ENCODE data around the gene CYS1. TPM values are rescaled to one million over a fixed set of nuclear protein-coding genes. Genes with fewer than 3 reads are reported as not detected.
A peak's percentile ranks its signal among the peaks of the same experiment; 100 is the strongest.

Gene CYS1, protein sequence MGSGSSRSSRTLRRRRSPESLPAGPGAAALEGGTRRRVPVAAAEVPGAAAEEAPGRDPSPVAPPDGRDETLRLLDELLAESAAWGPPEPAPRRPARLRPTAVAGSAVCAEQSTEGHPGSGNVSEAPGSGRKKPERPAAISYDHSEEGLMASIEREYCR
- total RNA-seq = 0.24 and 0.63 TPM in 2 replicates

DNA sequence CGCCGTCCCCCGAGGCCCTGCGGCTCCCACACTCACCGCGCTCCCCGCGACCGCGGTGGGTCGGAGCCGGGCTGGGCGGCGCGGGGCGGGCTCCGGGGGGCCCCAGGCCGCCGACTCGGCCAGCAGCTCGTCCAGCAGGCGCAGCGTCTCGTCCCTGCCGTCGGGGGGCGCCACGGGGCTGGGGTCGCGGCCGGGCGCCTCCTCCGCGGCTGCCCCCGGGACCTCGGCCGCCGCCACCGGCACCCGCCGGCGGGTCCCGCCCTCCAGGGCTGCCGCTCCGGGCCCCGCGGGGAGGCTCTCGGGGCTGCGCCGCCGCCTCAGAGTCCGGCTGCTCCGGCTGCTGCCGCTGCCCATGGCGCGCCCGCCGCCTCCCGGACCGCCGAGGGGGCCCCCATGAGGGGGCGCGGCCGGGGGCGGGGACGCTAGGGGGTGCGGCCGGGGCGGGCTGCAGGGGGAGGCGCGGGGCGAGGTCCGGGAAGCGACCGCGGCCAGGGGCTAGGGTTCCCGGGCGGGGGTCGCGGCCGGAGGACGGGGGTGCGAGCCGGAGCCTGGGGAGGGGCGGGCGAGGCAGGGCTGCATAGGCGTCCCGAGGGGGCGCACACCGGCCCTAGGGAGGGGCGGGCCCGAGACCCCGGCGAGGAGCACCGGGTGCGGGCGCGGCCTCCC lies at the start of gene CYS1:
TSS of gene CYS1 (minus strand) at position 542 of the 666 bp plus-strand sequence. CDS start at position 354, 188 bp downstream.
- peak; percentile 78 for DNase-seq
- Mint-ChIP-seq H3K36me3 (ENCODE audit: low read depth) (no peaks in the 10 kb centered on the region), H3K4me1 (peaks cover 30% of the 10 kb centered on the region), H3K4me3 (peak within 1 kb of the TSS; percentile 81), H3K27ac (peak within 1 kb of the TSS; percentile 75), H3K9me3 (no peaks in the 10 kb centered on the region), H3K27me3 (peaks cover 73% of the 10 kb centered on the region)
- intact Hi-C loops (cut with micrococcal nuclease) = loop anchor here (2.0 to 5.0 kb wide), 3 partner anchors 41 to 523 kb away; partner anchors contain the start of genes ADAM17 and ODC1

DNA sequence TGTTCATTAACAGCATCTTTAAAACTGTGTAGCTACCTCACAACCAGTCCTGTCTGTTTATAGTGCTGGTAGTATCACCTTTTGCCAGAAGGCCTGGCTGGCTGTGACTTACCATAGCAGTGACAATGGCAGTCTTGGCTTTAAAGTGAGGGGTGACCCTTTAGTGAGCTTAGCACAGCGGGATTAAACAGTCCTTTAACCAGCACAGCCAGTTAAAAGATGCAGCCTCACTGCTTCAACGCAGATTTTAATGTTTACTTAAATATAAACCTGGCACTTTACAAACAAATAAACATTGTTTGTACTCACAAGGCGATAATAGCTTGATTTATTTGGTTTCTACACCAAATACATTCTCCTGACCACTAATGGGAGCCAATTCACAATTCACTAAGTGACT lies 49.3 kb upstream of the CYS1 start:
- intact Hi-C loops (cut with micrococcal nuclease) = no loop called here
- no peak overlapping the region for H3K4me3 Mint-ChIP-seq
- peaks cover 60% of the 10 kb centered on the region for H3K4me1 Mint-ChIP-seq

DNA sequence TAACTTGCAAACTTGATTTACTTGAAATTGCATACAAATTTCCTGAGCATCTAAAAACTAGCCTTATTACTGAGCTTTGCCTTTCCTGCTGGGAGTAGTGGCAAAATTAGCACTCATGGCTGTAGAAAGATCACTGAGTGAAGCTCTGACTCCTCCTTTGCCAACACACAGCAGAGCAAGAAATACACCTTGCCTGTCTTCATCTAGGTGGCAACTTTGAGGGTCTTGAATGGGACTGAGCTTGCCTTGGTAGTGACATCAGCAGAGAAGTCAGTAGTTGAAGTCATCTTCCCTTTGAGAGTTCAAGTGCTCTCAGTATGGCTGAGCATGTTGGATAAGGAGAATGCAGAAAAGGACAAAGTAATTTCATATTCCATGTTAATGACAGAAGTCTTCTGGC lies 48.2 kb upstream of the CYS1 start:
- intact Hi-C loops (cut with micrococcal nuclease) = no loop called here
- H3K36me3 Mint-ChIP-seq (ENCODE audit: low read depth) = peaks cover 84% of the 10 kb centered on the region
- no peak for DNase-seq
- H3K27me3 Mint-ChIP-seq = no peaks in the 10 kb centered on the region
- peak overlapping the region; percentile 69 for H3K27ac Mint-ChIP-seq
- no peaks in the 10 kb centered on the region for H3K9me3 Mint-ChIP-seq
- peak overlapping the region; percentile 66 for H3K4me3 Mint-ChIP-seq
- H3K4me1 Mint-ChIP-seq = peaks cover 62% of the 10 kb centered on the region

More for the DNA sequence above, 49.3 kb upstream of the CYS1 start:
- DNase-seq = no peak
- no peaks in the 10 kb centered on the region for H3K27me3 Mint-ChIP-seq
- no peaks in the 10 kb centered on the region for H3K9me3 Mint-ChIP-seq
- H3K27ac Mint-ChIP-seq = peak overlapping the region; percentile 69
- H3K36me3 Mint-ChIP-seq (ENCODE audit: low read depth) = peaks cover 75% of the 10 kb centered on the region

DNA sequence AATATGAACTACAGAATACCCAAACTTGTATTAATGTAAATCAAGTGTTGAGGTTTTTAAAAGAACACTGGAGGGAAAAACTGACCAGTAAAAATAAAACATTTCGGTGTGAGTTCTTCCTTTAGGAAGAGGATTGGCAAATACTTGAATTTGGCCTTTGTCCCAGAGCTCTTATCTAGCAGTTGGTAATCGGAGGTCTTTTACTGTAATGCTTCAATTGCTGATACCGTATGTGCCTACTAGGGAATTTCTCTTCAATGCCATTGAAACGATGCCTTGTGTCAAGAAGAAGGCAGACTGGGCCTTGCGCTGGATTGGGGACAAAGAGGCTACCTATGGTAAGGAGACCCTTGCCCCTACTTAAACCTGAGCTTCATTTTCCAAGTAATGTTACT lies 46.4 kb upstream of the CYS1 start:
- H3K27me3 Mint-ChIP-seq = no peaks in the 10 kb centered on the region
- no peaks in the 10 kb centered on the region for H3K9me3 Mint-ChIP-seq
- peaks cover 55% of the 10 kb centered on the region for H3K4me1 Mint-ChIP-seq
- H3K4me3 Mint-ChIP-seq = peak overlapping the region; percentile 50
- DNase-seq = no peak
- peaks cover 73% of the 10 kb centered on the region for H3K36me3 Mint-ChIP-seq (ENCODE audit: low read depth)
- H3K27ac Mint-ChIP-seq = peak overlapping the region; percentile 39
- intact Hi-C loops (cut with micrococcal nuclease) = no loop called here

DNA sequence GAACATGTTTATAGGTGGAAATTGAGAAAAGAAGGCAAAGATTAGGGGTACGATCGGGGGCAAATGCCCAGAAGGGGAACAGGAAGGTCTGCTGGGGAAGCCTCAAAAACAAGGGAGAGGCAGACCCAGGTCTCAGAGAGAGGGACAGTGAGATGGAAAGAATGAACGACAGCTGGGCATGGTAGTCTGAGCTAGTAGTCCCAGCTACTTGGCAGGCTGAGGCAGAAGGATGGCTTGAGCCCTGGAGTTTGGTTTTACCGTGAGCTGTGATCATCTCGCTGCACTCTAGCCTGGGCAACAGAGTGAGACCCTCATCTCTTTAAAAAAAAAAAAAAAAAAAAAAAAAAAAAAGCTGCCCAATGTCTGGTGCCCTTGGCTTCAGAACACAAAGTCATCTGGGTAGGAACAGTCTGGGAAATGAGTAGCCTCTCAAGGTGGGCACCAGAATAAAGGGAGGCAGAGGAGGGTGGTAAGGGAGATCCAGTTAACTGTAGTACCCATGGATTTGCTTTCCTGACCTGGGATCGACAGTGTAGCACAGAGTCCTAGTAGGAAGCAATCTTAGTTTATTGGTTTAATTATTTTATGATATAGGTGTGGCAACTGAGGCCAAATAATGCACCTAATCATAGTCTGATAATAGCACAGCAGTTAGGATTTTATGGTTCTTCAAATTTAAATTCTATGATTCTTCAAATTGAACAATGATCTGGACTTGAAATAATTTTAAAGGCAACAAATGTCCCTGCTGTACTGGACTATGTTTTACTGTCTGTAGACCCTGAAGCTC lies 45.8 kb upstream of the CYS1 start:
- H3K27ac Mint-ChIP-seq = peak overlapping the region; percentile 97
- intact Hi-C loops (cut with micrococcal nuclease) = no loop called here

DNA sequence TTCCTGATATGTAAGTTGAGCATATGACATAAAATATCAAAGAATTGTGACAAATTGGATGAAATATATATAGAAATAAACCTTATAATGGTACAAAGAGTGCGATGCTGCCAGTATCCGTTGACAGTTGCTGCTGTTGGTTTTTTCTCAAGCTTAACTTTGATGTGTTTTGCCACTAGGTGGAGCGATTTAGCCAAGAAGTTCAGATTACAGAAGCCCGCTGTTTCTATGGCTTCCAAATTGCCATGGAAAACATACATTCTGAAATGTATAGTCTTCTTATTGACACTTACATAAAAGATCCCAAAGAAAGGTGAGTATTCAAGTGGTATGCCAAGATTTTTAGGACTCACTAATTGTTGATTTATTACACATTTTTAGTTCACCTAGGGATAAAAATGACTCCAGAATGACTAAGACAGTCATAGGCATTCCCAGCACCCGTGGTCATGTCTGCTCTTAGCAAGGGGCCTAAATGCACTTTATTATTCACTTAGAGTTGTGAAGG lies 44.4 kb upstream of the CYS1 start:
- Mint-ChIP-seq H3K4me3 (peak overlapping the region; percentile 94), H3K27me3 (no peaks in the 10 kb centered on the region), H3K9me3 (no peaks in the 10 kb centered on the region), H3K4me1 (peaks cover 56% of the 10 kb centered on the region), H3K27ac (peak overlapping the region; percentile 97), H3K36me3 (ENCODE audit: low read depth) (peaks cover 70% of the 10 kb centered on the region)
- DNase-seq = peak; percentile 90
- intact Hi-C loops (cut with micrococcal nuclease) = loop anchor here (1.0 to 5.0 kb wide), 7 partner anchors 179 to 702 kb away; partner anchors contain the start of genes ADAM17, CPSF3 and ITGB1BP1

More for the DNA sequence above, 45.8 kb upstream of the CYS1 start:
- peaks cover 58% of the 10 kb centered on the region for H3K4me1 Mint-ChIP-seq
- H3K4me3 Mint-ChIP-seq = peak overlapping the region; percentile 94
- no peaks in the 10 kb centered on the region for H3K9me3 Mint-ChIP-seq
- DNase-seq = no peak
- H3K36me3 Mint-ChIP-seq (ENCODE audit: low read depth) = peaks cover 74% of the 10 kb centered on the region
- H3K27me3 Mint-ChIP-seq = no peaks in the 10 kb centered on the region

DNA sequence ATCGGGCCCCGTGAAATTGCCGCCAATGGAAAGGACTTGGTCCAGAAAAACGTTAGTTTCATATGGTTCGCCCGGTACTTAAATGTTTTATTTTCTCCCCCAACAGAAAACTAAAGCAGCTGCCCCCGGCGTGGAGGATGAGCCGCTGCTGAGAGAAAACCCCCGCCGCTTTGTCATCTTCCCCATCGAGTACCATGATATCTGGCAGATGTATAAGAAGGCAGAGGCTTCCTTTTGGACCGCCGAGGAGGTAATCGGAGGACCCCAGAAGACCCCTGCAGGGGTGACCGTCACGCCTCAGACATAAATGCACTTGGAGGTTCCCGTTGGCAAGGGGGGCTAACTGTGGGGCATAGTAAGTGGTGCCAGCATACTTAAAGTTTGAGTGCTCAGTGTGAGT lies 43.1 kb upstream of the CYS1 start:
- Mint-ChIP-seq H3K9me3 (no peaks in the 10 kb centered on the region), H3K4me1 (peaks cover 55% of the 10 kb centered on the region), H3K27me3 (no peaks in the 10 kb centered on the region), H3K36me3 (ENCODE audit: low read depth) (peaks cover 60% of the 10 kb centered on the region), H3K27ac (peak overlapping the region; percentile 97), H3K4me3 (peak overlapping the region; percentile 94)
- DNase-seq = peak; percentile 75
- intact Hi-C loops (cut with micrococcal nuclease) = loop anchor here (2.0 to 5.0 kb wide), 4 partner anchors 322 to 701 kb away; partner anchors contain the start of genes ADAM17, CPSF3 and ITGB1BP1

DNA sequence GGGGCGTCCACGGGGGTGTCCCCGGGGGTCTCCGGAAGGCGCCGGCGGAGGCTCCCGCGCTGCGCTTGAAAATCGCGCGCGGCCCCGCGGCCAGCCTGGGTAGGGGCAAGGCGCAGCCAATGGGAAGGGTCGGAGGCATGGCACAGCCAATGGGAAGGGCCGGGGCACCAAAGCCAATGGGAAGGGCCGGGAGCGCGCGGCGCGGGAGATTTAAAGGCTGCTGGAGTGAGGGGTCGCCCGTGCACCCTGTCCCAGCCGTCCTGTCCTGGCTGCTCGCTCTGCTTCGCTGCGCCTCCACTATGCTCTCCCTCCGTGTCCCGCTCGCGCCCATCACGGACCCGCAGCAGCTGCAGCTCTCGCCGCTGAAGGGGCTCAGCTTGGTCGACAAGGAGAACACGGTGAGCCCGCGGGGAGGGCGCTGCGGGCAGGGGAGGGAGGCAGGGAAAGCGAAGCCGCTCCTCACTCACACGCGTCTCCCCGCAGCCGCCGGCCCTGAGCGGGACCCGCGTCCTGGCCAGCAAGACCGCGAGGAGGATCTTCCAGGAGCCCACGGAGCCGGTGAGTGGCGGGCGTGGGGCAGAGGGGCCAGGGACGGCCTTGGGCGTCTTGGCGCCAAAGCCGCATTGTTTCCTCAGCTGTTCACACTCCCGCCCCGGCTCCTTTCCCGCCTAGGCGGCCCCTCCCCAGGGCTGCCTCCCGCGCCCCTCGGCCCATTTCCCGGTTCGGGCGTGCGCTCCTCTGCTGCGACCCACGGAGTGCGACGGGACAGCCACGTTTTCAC lies 42.5 kb upstream of the CYS1 start, which contains the start of gene RRM2:
TSS of gene RRM2 (plus strand) at position 240 of the 781 bp plus-strand sequence. CDS start at position 300, 60 bp downstream.
- Mint-ChIP-seq H3K27ac (peak within 1 kb of the TSS; percentile 97), H3K9me3 (no peaks in the 10 kb centered on the region), H3K36me3 (ENCODE audit: low read depth) (peaks cover 54% of the 10 kb centered on the region), H3K27me3 (no peaks in the 10 kb centered on the region), H3K4me1 (peaks cover 55% of the 10 kb centered on the region), H3K4me3 (peak within 1 kb of the TSS; percentile 94)
- intact Hi-C loops (cut with micrococcal nuclease) = loop anchor here (2.0 to 5.0 kb wide), 4 partner anchors 322 to 700 kb away; partner anchors contain the start of genes ADAM17, CPSF3 and ITGB1BP1
- peak; percentile 98 for DNase-seq

DNA sequence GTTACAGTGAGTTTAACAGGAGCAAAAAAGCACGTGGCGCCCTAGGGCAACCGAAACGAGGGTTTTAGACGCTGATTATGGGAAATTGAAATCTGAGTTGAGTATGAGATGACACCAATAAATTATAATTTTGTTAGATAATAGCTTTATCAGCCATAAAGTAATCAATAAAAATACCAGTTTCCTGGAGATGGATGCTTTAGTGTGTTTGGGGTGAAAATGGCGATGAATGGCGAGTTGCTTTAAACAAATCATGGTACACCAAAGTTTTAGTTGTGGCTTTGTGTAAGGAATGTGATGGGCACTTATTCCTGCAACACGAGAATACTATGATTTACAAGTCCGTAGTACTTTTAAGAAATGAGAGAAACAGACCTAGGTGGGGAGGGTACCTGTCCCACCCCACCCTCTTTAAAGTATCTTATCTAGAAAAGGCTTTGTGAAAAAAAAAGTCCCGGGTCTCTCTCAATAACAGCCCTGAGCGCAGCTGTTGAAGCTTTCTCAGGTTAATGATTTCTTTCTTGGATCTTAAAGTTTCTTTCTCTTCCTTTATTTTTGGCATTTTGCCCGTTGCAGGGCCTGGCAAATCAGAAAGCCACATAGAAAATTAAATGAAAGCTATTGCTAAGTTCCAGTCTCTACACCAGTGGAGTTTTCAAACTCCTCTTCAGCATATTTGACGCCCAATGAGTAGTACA lies 40.8 kb upstream of the CYS1 start:
- Mint-ChIP-seq H3K27ac (peak overlapping the region; percentile 95), H3K4me1 (peaks cover 43% of the 10 kb centered on the region), H3K27me3 (no peaks in the 10 kb centered on the region), H3K4me3 (peak overlapping the region; percentile 87), H3K9me3 (no peaks in the 10 kb centered on the region), H3K36me3 (ENCODE audit: low read depth) (peaks cover 38% of the 10 kb centered on the region)
- peak; percentile 71 for DNase-seq
- intact Hi-C loops (cut with micrococcal nuclease) = loop anchor here (1.0 to 5.0 kb wide), 8 partner anchors 40 to 699 kb away; partner anchors contain the start of genes ADAM17, CPSF3, CYS1 and ITGB1BP1

DNA sequence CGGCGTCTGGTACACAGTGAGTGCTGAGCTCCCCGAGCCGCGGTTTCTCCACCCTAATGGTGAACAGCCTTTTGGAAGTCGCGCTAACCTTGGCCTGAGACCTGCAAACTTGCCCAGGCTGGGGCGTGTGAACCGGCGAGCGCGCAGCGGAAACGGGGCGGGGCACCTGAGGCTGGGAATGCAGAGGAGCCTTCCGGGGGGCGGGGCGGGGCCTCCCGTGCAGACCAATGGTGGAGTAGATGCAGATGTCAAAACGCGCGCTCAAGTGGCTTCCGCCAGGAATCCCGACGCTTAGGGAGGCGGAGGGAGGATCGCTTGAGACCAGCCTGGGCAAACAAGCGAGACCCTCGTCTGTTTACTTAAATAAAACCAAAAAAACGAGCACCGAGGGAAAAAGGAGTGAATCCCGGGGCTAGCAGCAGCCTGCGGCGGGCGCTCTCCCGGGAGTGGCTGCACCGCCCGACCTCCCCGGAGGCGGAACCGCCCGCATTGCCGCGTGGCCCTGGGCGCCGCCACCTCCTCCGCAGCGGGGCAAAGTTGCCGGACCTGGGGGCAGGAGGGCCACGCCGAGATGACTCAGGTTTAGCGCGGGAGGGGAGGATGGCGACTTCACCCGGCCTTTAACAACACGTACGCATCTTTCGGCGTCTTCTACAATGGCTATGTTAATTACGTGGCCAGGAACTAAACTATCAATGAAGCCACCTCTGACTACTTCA lies 40.1 kb upstream of the CYS1 start:
- Mint-ChIP-seq H3K27me3 (no peaks in the 10 kb centered on the region), H3K36me3 (ENCODE audit: low read depth) (peaks cover 33% of the 10 kb centered on the region), H3K4me3 (peak overlapping the region; percentile 87), H3K4me1 (peaks cover 38% of the 10 kb centered on the region), H3K27ac (peak overlapping the region; percentile 95), H3K9me3 (no peaks in the 10 kb centered on the region)
- intact Hi-C loops (cut with micrococcal nuclease) = loop anchor here (1.0 to 5.0 kb wide), 8 partner anchors 40 to 698 kb away; partner anchors contain the start of genes ADAM17, CPSF3, CYS1 and ITGB1BP1
- peak; percentile 99 for DNase-seq

DNA sequence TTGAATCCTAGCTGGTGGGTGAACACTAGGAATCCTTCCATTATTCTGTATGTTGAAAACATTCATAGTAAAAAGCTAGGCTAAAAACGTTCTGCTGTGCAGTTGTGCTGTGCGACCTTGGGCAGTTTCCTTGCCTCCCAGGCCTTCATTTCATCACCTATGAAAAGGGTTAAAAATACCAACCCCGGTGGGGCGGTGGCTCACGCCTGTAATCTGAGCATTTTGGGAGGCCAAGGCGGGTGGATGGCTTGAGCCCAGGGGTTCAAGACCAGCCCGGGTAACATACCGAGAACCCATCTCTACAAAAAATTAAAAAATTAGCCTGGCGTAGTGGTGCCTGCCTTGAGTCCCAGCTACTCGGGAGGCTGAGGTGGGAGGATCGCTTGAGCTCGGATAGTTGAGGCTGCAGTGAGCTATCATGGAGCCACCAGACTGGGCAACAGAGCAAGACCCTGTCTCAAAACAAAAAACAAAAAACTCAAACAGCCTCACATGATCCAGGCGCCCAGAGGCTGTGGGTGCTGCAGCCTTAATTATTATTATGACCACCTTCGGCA lies 39.5 kb upstream of the CYS1 start:
- Mint-ChIP-seq H3K27ac (peak overlapping the region; percentile 95), H3K36me3 (ENCODE audit: low read depth) (peaks cover 27% of the 10 kb centered on the region), H3K9me3 (no peaks in the 10 kb centered on the region), H3K4me1 (peaks cover 31% of the 10 kb centered on the region), H3K27me3 (no peaks in the 10 kb centered on the region), H3K4me3 (peak overlapping the region; percentile 87)
- peak; percentile 60 for DNase-seq
- intact Hi-C loops (cut with micrococcal nuclease) = loop anchor here (1.0 to 5.0 kb wide), 8 partner anchors 39 to 697 kb away; partner anchors contain the start of genes ADAM17, CPSF3, CYS1 and ITGB1BP1

DNA sequence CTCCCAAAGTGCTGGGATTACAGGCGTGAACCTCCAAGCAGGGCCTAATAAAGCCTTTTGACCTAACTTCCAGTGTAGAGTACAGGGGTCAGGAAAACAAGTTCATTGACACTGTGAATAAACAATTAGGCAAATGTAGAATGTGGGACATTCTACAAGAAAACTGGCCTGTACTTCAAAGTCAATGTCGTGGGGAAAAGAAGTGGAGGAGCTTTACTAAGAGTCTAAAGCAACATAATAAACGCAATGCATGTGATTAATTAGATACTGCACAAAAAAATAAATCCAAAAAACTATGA lies 38.8 kb upstream of the CYS1 start:
- intact Hi-C loops (cut with micrococcal nuclease) = no loop called here
- peak overlapping the region; percentile 48 for H3K27ac Mint-ChIP-seq
- no peaks in the 10 kb centered on the region for H3K27me3 Mint-ChIP-seq
- H3K4me1 Mint-ChIP-seq = peaks cover 29% of the 10 kb centered on the region
- no peaks in the 10 kb centered on the region for H3K9me3 Mint-ChIP-seq
- H3K4me3 Mint-ChIP-seq = peak overlapping the region; percentile 17
- peaks cover 20% of the 10 kb centered on the region for H3K36me3 Mint-ChIP-seq (ENCODE audit: low read depth)
- no peak for DNase-seq

All from activated CD4-positive, alpha-beta T cell treated with anti-CD3 and anti-CD28 coated beads, Interleukin-2, amount 10 ng/mL, durations not matched to agents 24 days and 14 days (primary cell).